ENCODE results near the gene TRIM10.

Gene TRIM10

GRCh38 chr6:30188541-30188940, 27.5 kb upstream of the TRIM10 start:
- H3K9me3 ChIP-seq (ENCODE audit: control extremely low read depth in 1 of 5, control insufficient read depth in 4 of 5, insufficient read depth in 2 of 5, low read depth in 1 of 5, low read length in 4 of 5) = no peaks in the 10 kb centered on the region
- CTCF ChIA-PET = no interaction called here
- POLR2A ChIA-PET = no interaction called here
- WGBS (ENCODE audit: insufficient coverage) = 97% methylated on average over 5 of the region's 5 CpGs
- no peaks in the 10 kb centered on the region for H3K4me1 ChIP-seq (ENCODE audit: control extremely low read depth in 1 of 4, control insufficient read depth in 4 of 4, insufficient read depth in 4 of 4, low read length in 3 of 4)
- H3K4me3 ChIP-seq (ENCODE audit: control insufficient read depth in 1 of 7, extremely low read depth in 1 of 7, insufficient read depth in 4 of 7, low read depth in 2 of 7, low read length in 6 of 7) = no peak overlapping the region
- no peaks in the 10 kb centered on the region for H3K27me3 ChIP-seq (replicated peaks in 2 of 5; ENCODE audit: control insufficient read depth in 4 of 5, insufficient read depth in 5 of 5, low read length in 4 of 5)
- DNase-seq = no peak
- no peak overlapping the region for H3K27ac ChIP-seq (ENCODE audit: insufficient read depth in 1 of 2, low read depth in 1 of 2, low read length in 2 of 2, poor library complexity in 1 of 2, severe bottlenecking in 2 of 2)
- H3K36me3 ChIP-seq (ENCODE audit: control insufficient read depth in 4 of 4, insufficient read depth in 4 of 4, low read length in 3 of 4) = peaks cover 14 to 60% (median 42%) of the 10 kb centered on the region in 4 experiments

- H3K36me3 ChIP-seq (ENCODE audit: control insufficient read depth in 4 of 4, insufficient read depth in 4 of 4, low read length in 3 of 4) = peaks cover 14 to 51% (median 34%) of the 10 kb centered on the region in 4 experiments
- POLR2A ChIA-PET = no interaction called here
- CTCF ChIA-PET = interaction anchor here (1.2 kb wide), 1 partner anchor 15 kb away, joined by 3 read pairs; no protein-coding TSS in a partner anchor
- DNase-seq = no peak
- no peaks in the 10 kb centered on the region for H3K9me3 ChIP-seq (ENCODE audit: control extremely low read depth in 1 of 5, control insufficient read depth in 4 of 5, insufficient read depth in 2 of 5, low read depth in 1 of 5, low read length in 4 of 5)
- H3K27me3 ChIP-seq (replicated peaks in 2 of 5; ENCODE audit: control insufficient read depth in 4 of 5, insufficient read depth in 5 of 5, low read length in 4 of 5) = no peaks in the 10 kb centered on the region
- 94% methylated on average over 17 of the region's 20 CpGs for WGBS (ENCODE audit: insufficient coverage)
- H3K27ac ChIP-seq (ENCODE audit: insufficient read depth in 1 of 2, low read depth in 1 of 2, low read length in 2 of 2, poor library complexity in 1 of 2, severe bottlenecking in 2 of 2) = no peak overlapping the region
- H3K4me1 ChIP-seq (ENCODE audit: control extremely low read depth in 1 of 4, control insufficient read depth in 4 of 4, insufficient read depth in 4 of 4, low read length in 3 of 4) = no peaks in the 10 kb centered on the region
- H3K4me3 ChIP-seq (ENCODE audit: control insufficient read depth in 1 of 7, extremely low read depth in 1 of 7, insufficient read depth in 4 of 7, low read depth in 2 of 7, low read length in 6 of 7) = no peak overlapping the region
Measured at GRCh38 chr6:30185846-30186484, 25.0 kb upstream of the TRIM10 start.

GRCh38 chr6:30184417-30185031, 23.5 kb upstream of the TRIM10 start:
- ChIA-PET CTCF (interaction anchor here (0.8 to 1.2 kb wide), 2 partner anchors 9 to 16 kb away, joined by 3 read pairs; no protein-coding TSS in a partner anchor), POLR2A (no interaction called here)
- no peak overlapping the region for H3K27ac ChIP-seq (ENCODE audit: insufficient read depth in 1 of 2, low read depth in 1 of 2, low read length in 2 of 2, poor library complexity in 1 of 2, severe bottlenecking in 2 of 2)
- no peak overlapping the region for H3K4me3 ChIP-seq (ENCODE audit: control insufficient read depth in 1 of 7, extremely low read depth in 1 of 7, insufficient read depth in 4 of 7, low read depth in 2 of 7, low read length in 6 of 7)
- DNase-seq = no peak
- no peaks in the 10 kb centered on the region for H3K4me1 ChIP-seq (ENCODE audit: control extremely low read depth in 1 of 4, control insufficient read depth in 4 of 4, insufficient read depth in 4 of 4, low read length in 3 of 4)
- H3K9me3 ChIP-seq (ENCODE audit: control extremely low read depth in 1 of 5, control insufficient read depth in 4 of 5, insufficient read depth in 2 of 5, low read depth in 1 of 5, low read length in 4 of 5) = peaks cover 0 to 4% (median 2%) of the 10 kb centered on the region in 5 experiments
- peaks cover 14 to 37% (median 28%) of the 10 kb centered on the region in 4 experiments for H3K36me3 ChIP-seq (ENCODE audit: control insufficient read depth in 4 of 4, insufficient read depth in 4 of 4, low read length in 3 of 4)
- WGBS (ENCODE audit: insufficient coverage) = 100% methylated on average over 2 of the region's 5 CpGs
- H3K27me3 ChIP-seq (replicated peaks in 2 of 5; ENCODE audit: control insufficient read depth in 4 of 5, insufficient read depth in 5 of 5, low read length in 4 of 5) = peaks cover 0 to 1% (median 0%) of the 10 kb centered on the region in 5 experiments

- Histone ChIP-seq H3K27me3 (replicated peaks in 2 of 5; ENCODE audit: control insufficient read depth in 4 of 5, insufficient read depth in 5 of 5, low read length in 4 of 5) (peaks cover 0 to 28% (median 4%) of the 10 kb centered on the region in 5 experiments), H3K27ac (ENCODE audit: insufficient read depth in 1 of 2, low read depth in 1 of 2, low read length in 2 of 2, poor library complexity in 1 of 2, severe bottlenecking in 2 of 2) (no peak overlapping the region), H3K4me3 (ENCODE audit: control insufficient read depth in 1 of 7, extremely low read depth in 1 of 7, insufficient read depth in 4 of 7, low read depth in 2 of 7, low read length in 6 of 7) (no peak overlapping the region), H3K36me3 (ENCODE audit: control insufficient read depth in 4 of 4, insufficient read depth in 4 of 4, low read length in 3 of 4) (peaks cover 2 to 5% (median 3%) of the 10 kb centered on the region in 4 experiments), H3K4me1 (ENCODE audit: control extremely low read depth in 1 of 4, control insufficient read depth in 4 of 4, insufficient read depth in 4 of 4, low read length in 3 of 4) (no peaks in the 10 kb centered on the region), H3K9me3 (ENCODE audit: control extremely low read depth in 1 of 5, control insufficient read depth in 4 of 5, insufficient read depth in 2 of 5, low read depth in 1 of 5, low read length in 4 of 5) (peaks cover 0 to 11% (median 5%) of the 10 kb centered on the region in 5 experiments)
- no CpG with 5 or more reads among the region's 1 CpG for WGBS (ENCODE audit: insufficient coverage)
- POLR2A ChIA-PET = no interaction called here
- CTCF ChIA-PET = no interaction called here
- no peak for DNase-seq
Measured at GRCh38 chr6:30180145-30180544, 19.1 kb upstream of the TRIM10 start.

GRCh38 chr6:30178837-30179236, 17.8 kb upstream of the TRIM10 start:
- no peak for DNase-seq
- ChIA-PET POLR2A (no interaction called here), CTCF (no interaction called here)
- Histone ChIP-seq H3K36me3 (ENCODE audit: control insufficient read depth in 4 of 4, insufficient read depth in 4 of 4, low read length in 3 of 4) (no peaks in the 10 kb centered on the region), H3K9me3 (ENCODE audit: control extremely low read depth in 1 of 5, control insufficient read depth in 4 of 5, insufficient read depth in 2 of 5, low read depth in 1 of 5, low read length in 4 of 5) (peaks cover 0 to 11% (median 5%) of the 10 kb centered on the region in 5 experiments), H3K4me3 (ENCODE audit: control insufficient read depth in 1 of 7, extremely low read depth in 1 of 7, insufficient read depth in 4 of 7, low read depth in 2 of 7, low read length in 6 of 7) (no peak overlapping the region), H3K27me3 (replicated peaks in 2 of 5; ENCODE audit: control insufficient read depth in 4 of 5, insufficient read depth in 5 of 5, low read length in 4 of 5) (peaks cover 0 to 39% (median 8%) of the 10 kb centered on the region in 5 experiments), H3K27ac (ENCODE audit: insufficient read depth in 1 of 2, low read depth in 1 of 2, low read length in 2 of 2, poor library complexity in 1 of 2, severe bottlenecking in 2 of 2) (no peak overlapping the region), H3K4me1 (ENCODE audit: control extremely low read depth in 1 of 4, control insufficient read depth in 4 of 4, insufficient read depth in 4 of 4, low read length in 3 of 4) (no peaks in the 10 kb centered on the region)
- 100% methylated on average over 1 of the region's 1 CpG for WGBS (ENCODE audit: insufficient coverage)

- ChIA-PET POLR2A (no interaction called here), CTCF (interaction anchor here (1.3 kb wide), 1 partner anchor 72 kb away, joined by 5 read pairs; no protein-coding TSS in a partner anchor)
- Histone ChIP-seq H3K9me3 (ENCODE audit: control extremely low read depth in 1 of 5, control insufficient read depth in 4 of 5, insufficient read depth in 2 of 5, low read depth in 1 of 5, low read length in 4 of 5) (peaks cover 0 to 11% (median 5%) of the 10 kb centered on the region in 5 experiments), H3K27ac (ENCODE audit: insufficient read depth in 1 of 2, low read depth in 1 of 2, low read length in 2 of 2, poor library complexity in 1 of 2, severe bottlenecking in 2 of 2) (no peak overlapping the region), H3K4me3 (ENCODE audit: control insufficient read depth in 1 of 7, extremely low read depth in 1 of 7, insufficient read depth in 4 of 7, low read depth in 2 of 7, low read length in 6 of 7) (no peak overlapping the region), H3K27me3 (replicated peaks in 2 of 5; ENCODE audit: control insufficient read depth in 4 of 5, insufficient read depth in 5 of 5, low read length in 4 of 5) (peaks cover 7 to 69% (median 21%) of the 10 kb centered on the region in 5 experiments), H3K4me1 (ENCODE audit: control extremely low read depth in 1 of 4, control insufficient read depth in 4 of 4, insufficient read depth in 4 of 4, low read length in 3 of 4) (peaks cover 0 to 11% (median 7%) of the 10 kb centered on the region in 4 experiments), H3K36me3 (ENCODE audit: control insufficient read depth in 4 of 4, insufficient read depth in 4 of 4, low read length in 3 of 4) (no peaks in the 10 kb centered on the region)
- no peak for DNase-seq
- WGBS (ENCODE audit: insufficient coverage) = no CpG with 5 or more reads among the region's 2 CpGs
Measured at GRCh38 chr6:30175765-30176164, 14.8 kb upstream of the TRIM10 start.

- CTCF ChIA-PET = interaction anchor here (1.1 kb wide), 1 partner anchor 159 kb away, joined by 4 read pairs; no protein-coding TSS in a partner anchor
- 95% methylated on average over 4 of the region's 4 CpGs for WGBS (ENCODE audit: insufficient coverage)
- H3K27ac ChIP-seq (ENCODE audit: insufficient read depth in 1 of 2, low read depth in 1 of 2, low read length in 2 of 2, poor library complexity in 1 of 2, severe bottlenecking in 2 of 2) = no peak overlapping the region
Measured at GRCh38 chr6:30172681-30173080, 11.7 kb upstream of the TRIM10 start.

More at GRCh38 chr6:30172681-30173080, 11.7 kb upstream of the TRIM10 start:
- Histone ChIP-seq H3K9me3 (ENCODE audit: control extremely low read depth in 1 of 5, control insufficient read depth in 4 of 5, insufficient read depth in 2 of 5, low read depth in 1 of 5, low read length in 4 of 5) (no peaks in the 10 kb centered on the region), H3K36me3 (ENCODE audit: control insufficient read depth in 4 of 4, insufficient read depth in 4 of 4, low read length in 3 of 4) (no peaks in the 10 kb centered on the region), H3K4me3 (ENCODE audit: control insufficient read depth in 1 of 7, extremely low read depth in 1 of 7, insufficient read depth in 4 of 7, low read depth in 2 of 7, low read length in 6 of 7) (no peak overlapping the region), H3K27me3 (replicated peaks in 2 of 5; ENCODE audit: control insufficient read depth in 4 of 5, insufficient read depth in 5 of 5, low read length in 4 of 5) (peaks cover 7 to 67% (median 28%) of the 10 kb centered on the region in 5 experiments), H3K4me1 (ENCODE audit: control extremely low read depth in 1 of 4, control insufficient read depth in 4 of 4, insufficient read depth in 4 of 4, low read length in 3 of 4) (peaks cover 0 to 23% (median 18%) of the 10 kb centered on the region in 4 experiments)
- POLR2A ChIA-PET = no interaction called here
- DNase-seq = no peak
